Upper lobe of left lung (tissue), 4 donors: ENCODE results near the gene TBXAS1.

ENCODE experiments used
- CTCF ChIP-seq, 6 experiments: fragments of 450-650 bp in 4 of 6; fragments of 200-600 bp in 2 of 6; sonication (generic) in 2 of 6; IDR thresholded peaks; one replicate each; pipeline ENCODE4 v1.5.1; 2016 to 2019; ENCODE audit warnings: antibody characterized with exemption in 6 of 6
- POLR2A ChIP-seq, 4 donors: fragments of 450-650 bp; IDR thresholded peaks; one replicate each; pipeline ENCODE4 v1.5.1; 2016 to 2017; ENCODE audit warnings: antibody characterized with exemption in 4 of 4, mild to moderate bottlenecking in 2 of 4

GRCh38 chr7:139991269-139991666 lies 162.2 kb downstream of the TBXAS1 start:
- TF ChIP-seq CTCF (IDR thresholded peaks at IDR 0.05), result no peak
- TF ChIP-seq POLR2A (IDR thresholded peaks at IDR 0.05), result no peak
